ENCODE data around the gene NRIP3. TPM values are rescaled to one million over a fixed set of nuclear protein-coding genes. Genes with fewer than 3 reads are reported as not detected.
A peak's percentile ranks its signal among the peaks of the same experiment; 100 is the strongest.

NRIP3 gene
- total RNA-seq, 1 donor from 2014 or later = 2.7 TPM

DNA sequence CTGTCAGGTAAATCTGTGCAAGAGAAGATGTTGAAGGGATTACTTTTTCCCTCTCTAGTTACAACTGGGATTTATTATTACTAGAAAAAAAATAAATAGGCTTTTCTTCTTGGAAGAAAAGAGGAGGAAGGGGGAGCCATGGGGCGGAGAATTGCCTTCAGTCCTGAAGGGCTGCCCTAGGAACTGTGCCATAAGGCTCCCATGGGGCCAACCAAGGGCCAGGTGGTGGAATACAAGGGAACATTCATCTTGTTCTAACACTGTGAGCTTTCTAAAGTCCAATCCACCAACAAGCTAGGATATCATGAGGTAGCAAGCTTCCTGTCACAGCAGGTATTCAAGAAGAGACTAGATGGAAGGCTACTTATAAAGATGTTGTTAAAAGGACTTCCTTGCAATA is 24.8 kb upstream of the NRIP3 start:
- Mint-ChIP-seq H3K36me3 (ENCODE audit: unreplicated experiment) (no peaks in the 10 kb centered on the region), H3K27ac (ENCODE audit: unreplicated experiment) (no peak overlapping the region), H3K4me1 (ENCODE audit: low read depth, unreplicated experiment) (peaks cover 26% of the 10 kb centered on the region), H3K9me3 (ENCODE audit: unreplicated experiment) (peaks cover 5% of the 10 kb centered on the region), H3K4me3 (ENCODE audit: unreplicated experiment) (peak overlapping the region; percentile 74), H3K27me3 (ENCODE audit: unreplicated experiment) (peaks cover 2% of the 10 kb centered on the region)
- no peak for DNase-seq
- TF ChIP-seq, protein P1, sequence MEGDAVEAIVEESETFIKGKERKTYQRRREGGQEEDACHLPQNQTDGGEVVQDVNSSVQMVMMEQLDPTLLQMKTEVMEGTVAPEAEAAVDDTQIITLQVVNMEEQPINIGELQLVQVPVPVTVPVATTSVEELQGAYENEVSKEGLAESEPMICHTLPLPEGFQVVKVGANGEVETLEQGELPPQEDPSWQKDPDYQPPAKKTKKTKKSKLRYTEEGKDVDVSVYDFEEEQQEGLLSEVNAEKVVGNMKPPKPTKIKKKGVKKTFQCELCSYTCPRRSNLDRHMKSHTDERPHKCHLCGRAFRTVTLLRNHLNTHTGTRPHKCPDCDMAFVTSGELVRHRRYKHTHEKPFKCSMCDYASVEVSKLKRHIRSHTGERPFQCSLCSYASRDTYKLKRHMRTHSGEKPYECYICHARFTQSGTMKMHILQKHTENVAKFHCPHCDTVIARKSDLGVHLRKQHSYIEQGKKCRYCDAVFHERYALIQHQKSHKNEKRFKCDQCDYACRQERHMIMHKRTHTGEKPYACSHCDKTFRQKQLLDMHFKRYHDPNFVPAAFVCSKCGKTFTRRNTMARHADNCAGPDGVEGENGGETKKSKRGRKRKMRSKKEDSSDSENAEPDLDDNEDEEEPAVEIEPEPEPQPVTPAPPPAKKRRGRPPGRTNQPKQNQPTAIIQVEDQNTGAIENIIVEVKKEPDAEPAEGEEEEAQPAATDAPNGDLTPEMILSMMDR (IDR thresholded peaks at IDR 0.05; ENCODE audit: partially characterized antibody, unreplicated experiment) = no peak

DNA sequence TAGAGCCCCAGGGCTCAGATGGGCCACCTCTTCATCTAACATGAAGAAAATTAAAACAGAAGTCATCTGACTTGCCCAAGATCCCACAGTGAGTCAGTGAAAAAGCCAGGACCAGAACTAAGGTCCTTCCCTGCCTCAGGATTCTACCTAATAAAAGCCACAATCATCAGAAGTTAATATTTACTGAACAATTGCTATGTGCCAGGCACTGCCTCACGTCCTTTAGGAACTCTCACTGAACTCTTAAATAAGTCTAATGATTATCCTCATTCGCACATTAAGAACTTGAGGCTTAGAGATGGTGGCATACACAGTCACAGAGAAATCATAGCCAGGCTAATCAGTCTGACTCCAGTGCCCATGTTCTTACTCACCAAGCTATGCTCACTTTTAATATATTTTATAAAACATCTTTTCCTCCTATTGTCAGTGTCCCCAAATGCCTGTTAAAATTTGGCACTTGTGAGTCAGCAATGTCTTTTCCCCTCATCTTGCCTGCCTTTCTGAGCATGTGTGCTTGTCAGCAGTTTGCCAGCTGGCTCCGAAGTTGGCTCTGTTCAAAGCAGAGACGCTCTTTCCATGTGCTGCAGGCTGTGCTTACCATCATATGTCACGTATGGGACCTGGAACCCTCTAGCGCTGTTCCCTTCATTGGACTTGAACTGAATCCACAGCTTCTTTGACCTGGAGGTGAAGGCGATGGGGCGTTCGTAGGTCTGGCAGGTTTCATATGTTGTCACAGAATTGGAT is 21.5 kb upstream of the NRIP3 start:
- Mint-ChIP-seq H3K4me3 (ENCODE audit: unreplicated experiment) (no peak overlapping the region), H3K27ac (ENCODE audit: unreplicated experiment) (no peak overlapping the region), H3K4me1 (ENCODE audit: low read depth, unreplicated experiment) (peaks cover 24% of the 10 kb centered on the region), H3K9me3 (ENCODE audit: unreplicated experiment) (peaks cover 9% of the 10 kb centered on the region), H3K27me3 (ENCODE audit: unreplicated experiment) (peaks cover 2% of the 10 kb centered on the region), H3K36me3 (ENCODE audit: unreplicated experiment) (no peaks in the 10 kb centered on the region)
- TF ChIP-seq, protein P1 (IDR thresholded peaks at IDR 0.05; ENCODE audit: partially characterized antibody, unreplicated experiment) = no peak
- DNase-seq = no peak

DNA sequence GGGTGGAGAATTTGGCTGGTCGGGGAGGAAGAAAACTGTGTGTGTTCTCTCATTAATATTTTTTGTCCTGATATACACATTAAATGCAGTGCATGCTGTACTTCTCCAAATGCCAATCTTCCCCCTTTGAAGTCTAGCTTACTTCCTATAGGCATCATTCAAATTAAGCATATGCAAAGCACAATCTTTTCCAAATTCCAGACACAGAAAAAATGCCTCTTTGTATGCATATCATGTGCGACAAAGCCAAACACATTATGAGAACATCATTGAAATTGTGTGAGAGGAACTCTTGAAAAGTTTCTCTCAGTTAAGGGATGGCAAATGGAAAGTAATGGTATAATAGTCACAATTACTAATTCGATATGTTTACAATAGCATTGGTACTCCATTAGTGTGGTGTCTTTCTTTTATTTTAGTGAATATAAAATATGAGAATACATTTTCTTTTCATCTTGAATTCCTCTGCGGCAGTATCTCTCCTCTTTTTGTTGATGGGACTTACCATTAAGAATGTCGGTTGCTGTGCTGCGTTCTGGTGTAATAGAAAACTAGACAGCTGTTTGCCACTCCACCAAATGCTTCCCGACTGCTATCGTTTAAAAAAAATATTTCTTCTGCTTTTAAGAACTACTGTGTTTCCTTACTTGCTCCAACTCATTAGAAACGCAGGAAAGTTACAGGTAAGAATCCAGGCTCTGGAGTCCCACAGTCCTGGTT is 19.3 kb upstream of the NRIP3 start:
- Mint-ChIP-seq H3K9me3 (ENCODE audit: unreplicated experiment) (peaks cover 6% of the 10 kb centered on the region), H3K27ac (ENCODE audit: unreplicated experiment) (no peak overlapping the region), H3K27me3 (ENCODE audit: unreplicated experiment) (peaks cover 2% of the 10 kb centered on the region), H3K36me3 (ENCODE audit: unreplicated experiment) (no peaks in the 10 kb centered on the region), H3K4me3 (ENCODE audit: unreplicated experiment) (no peak overlapping the region), H3K4me1 (ENCODE audit: low read depth, unreplicated experiment) (peaks cover 5% of the 10 kb centered on the region)
- TF ChIP-seq, protein P1 (IDR thresholded peaks at IDR 0.05; ENCODE audit: partially characterized antibody, unreplicated experiment) = no peak
- DNase-seq = no peak

DNA sequence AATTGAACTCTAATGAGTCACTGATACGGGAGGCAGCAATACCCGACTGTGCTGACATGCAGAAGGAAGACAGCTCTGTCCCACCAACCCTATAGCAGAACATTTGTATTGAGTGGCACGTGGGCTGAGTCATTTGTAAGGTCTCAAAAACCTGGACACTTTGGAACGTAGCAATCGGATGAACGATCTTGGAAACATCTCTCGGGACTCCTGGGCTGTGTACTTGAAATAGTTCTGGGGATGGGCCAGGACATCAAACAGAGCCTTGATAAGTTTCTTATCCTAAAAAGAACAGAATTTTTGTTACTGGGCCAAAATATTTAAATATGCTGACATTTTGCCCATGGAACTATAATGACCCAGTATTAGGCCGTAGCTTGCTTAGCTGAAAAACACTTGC is 17.1 kb upstream of the NRIP3 start:
- Mint-ChIP-seq H3K9me3 (ENCODE audit: unreplicated experiment) (peaks cover 6% of the 10 kb centered on the region), H3K27ac (ENCODE audit: unreplicated experiment) (no peak overlapping the region), H3K27me3 (ENCODE audit: unreplicated experiment) (peaks cover 2% of the 10 kb centered on the region), H3K4me3 (ENCODE audit: unreplicated experiment) (no peak overlapping the region), H3K36me3 (ENCODE audit: unreplicated experiment) (no peaks in the 10 kb centered on the region), H3K4me1 (ENCODE audit: low read depth, unreplicated experiment) (peaks cover 4% of the 10 kb centered on the region)
- no peak for DNase-seq
- TF ChIP-seq, protein P1 (IDR thresholded peaks at IDR 0.05; ENCODE audit: partially characterized antibody, unreplicated experiment) = no peak

DNA sequence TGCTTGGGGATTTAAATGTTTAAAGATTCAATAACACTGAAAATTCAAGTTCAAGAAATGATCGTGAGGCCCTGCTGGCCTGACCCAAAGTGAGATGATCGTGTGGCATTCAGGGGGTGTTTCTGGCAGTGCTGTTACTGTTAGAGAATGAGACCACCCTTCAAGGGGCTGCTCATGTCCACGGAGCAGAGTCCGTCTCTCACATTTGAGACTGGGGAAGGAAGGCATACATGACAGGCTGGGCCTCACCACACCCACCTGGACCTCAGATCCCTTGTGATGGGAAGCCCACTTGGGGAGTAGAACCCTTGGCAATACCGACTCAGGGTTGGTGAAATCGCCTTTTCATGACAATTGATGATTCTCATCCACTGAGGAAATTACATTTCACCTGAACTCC is 16.1 kb upstream of the NRIP3 start:
- Mint-ChIP-seq H3K36me3 (ENCODE audit: unreplicated experiment) (no peaks in the 10 kb centered on the region), H3K27me3 (ENCODE audit: unreplicated experiment) (peaks cover 2% of the 10 kb centered on the region), H3K4me3 (ENCODE audit: unreplicated experiment) (no peak overlapping the region), H3K4me1 (ENCODE audit: low read depth, unreplicated experiment) (peaks cover 3% of the 10 kb centered on the region), H3K27ac (ENCODE audit: unreplicated experiment) (no peak overlapping the region), H3K9me3 (ENCODE audit: unreplicated experiment) (peaks cover 4% of the 10 kb centered on the region)
- DNase-seq = no peak
- TF ChIP-seq, protein P1 (IDR thresholded peaks at IDR 0.05; ENCODE audit: partially characterized antibody, unreplicated experiment) = no peak

All from glutamatergic neuron (in vitro differentiated cells).